ENCODE measurements around the gene MPPED1. TPM values are rescaled to one million over a fixed set of nuclear protein-coding genes. Genes with fewer than 3 reads are reported as not detected.

The MPPED1 gene
- polyA plus RNA-seq, 1 of the 3 experiments (the other 2 are of a cell fraction) = 0.03 TPM

- no peaks in the 10 kb centered on the region for H4K20me1 ChIP-seq (ENCODE audit: insufficient read depth)
- H3K27me3 ChIP-seq (ENCODE audit: insufficient read depth) = no peaks in the 10 kb centered on the region
- H3K36me3 ChIP-seq (replicated peaks in 1 of 2; ENCODE audit: control insufficient read depth in 1 of 2, insufficient read depth in 2 of 2, low read length in 1 of 2) = no peaks in the 10 kb centered on the region
- 81% methylated on average over 10 of the region's 16 CpGs for WGBS (ENCODE audit: low lambda C conversion rate)
- no peak for DNase-seq
- no peak overlapping the region for H3K4me3 ChIP-seq (ENCODE audit: low read depth in 2 of 2, low read length in 1 of 2)
- H3K27ac ChIP-seq (ENCODE audit: low read depth in 2 of 2, low read length in 1 of 2) = no peak overlapping the region
- POLR2A ChIA-PET = no interaction called here
- H2AFZ ChIP-seq (ENCODE audit: low read depth) = no peak overlapping the region
- H3K9ac ChIP-seq = no peak overlapping the region
- CTCF ChIA-PET = no interaction called here
- H3K79me2 ChIP-seq (ENCODE audit: insufficient read depth) = no peaks in the 10 kb centered on the region
- H3K9me2 ChIP-seq = no peaks in the 10 kb centered on the region
- no peaks in the 10 kb centered on the region for H3K4me1 ChIP-seq (ENCODE audit: control insufficient read depth in 1 of 2, insufficient read depth in 2 of 2, low read depth in 1 of 2, low read length in 1 of 2)
- TF ChIP-seq PBX3 (IDR thresholded peaks at IDR 0.05) (no peak), RCOR1 (IDR thresholded peaks at IDR 0.05; ENCODE audit: low read length) (no peak), REST (IDR thresholded peaks at IDR 0.05; ENCODE audit: low read depth, low read length) (no peak), POLR2AphosphoS5 (IDR thresholded peaks at IDR 0.05; ENCODE audit: low read depth, low read length) (no peak), CHD2 (IDR thresholded peaks at IDR 0.05; ENCODE audit: low read length, partially characterized antibody) (no peak), TCF12 (IDR thresholded peaks at IDR 0.05) (no peak), MEF2A (IDR thresholded peaks at IDR 0.05; ENCODE audit: borderline replicate concordance, low read depth) (no peak), FOSL2 (IDR thresholded peaks at IDR 0.05; ENCODE audit: borderline replicate concordance, low read depth) (no peak), MXI1 (IDR thresholded peaks at IDR 0.05; ENCODE audit: low read depth, low read length) (no peak), NFIC (IDR thresholded peaks at IDR 0.05; ENCODE audit: borderline replicate concordance) (no peak), GABPA (IDR thresholded peaks at IDR 0.05; ENCODE audit: low read depth) (no peak), USF2 (IDR thresholded peaks at IDR 0.05; ENCODE audit: borderline replicate concordance, low read depth, low read length) (no peak), EZH2phosphoT487 (IDR thresholded peaks at IDR 0.05; ENCODE audit: borderline replicate concordance, low read depth) (no peak), TEAD4 (IDR thresholded peaks at IDR 0.05; ENCODE audit: borderline replicate concordance, insufficient read depth) (no peak), ELF1 (IDR thresholded peaks at IDR 0.05) (no peak), TAF1 (IDR thresholded peaks at IDR 0.05; ENCODE audit: borderline replicate concordance, low read depth, low read length) (no peak), RXRA (IDR thresholded peaks at IDR 0.05; ENCODE audit: borderline replicate concordance, low read depth) (no peak), IRF3 (IDR thresholded peaks at IDR 0.05; ENCODE audit: low read depth, low read length) (no peak), JUND (IDR thresholded peaks at IDR 0.05) (no peak), ZBTB33 (IDR thresholded peaks at IDR 0.05; ENCODE audit: borderline replicate concordance, low read depth) (no peak)
- no peak overlapping the region for H3K4me2 ChIP-seq
- no peaks in the 10 kb centered on the region for H3K9me3 ChIP-seq
- H3F3A ChIP-seq (replicated peaks; ENCODE audit: insufficient read depth) = no peaks in the 10 kb centered on the region
These were observed 141.8 kb downstream of the MPPED1 start for GRCh38 chr22:43553451-43554258.
